GM12891 (cell line): Measurements from ENCODE around the gene ARHGAP15.

Experiments used
- PAX5 ChIP-seq: IDR thresholded peaks from 2 replicates; pipeline ENCODE4 v1.6.1; 2011; ENCODE audit warnings: low read length, moderate library complexity, mild to moderate bottlenecking; ENCODE audit not compliant: insufficient read depth, severe bottlenecking
- POLR2A ChIP-seq: IDR thresholded peaks from 2 replicates; pipeline ENCODE4 v1.6.1; 2011; ENCODE audit warnings: low read depth, low read length, control low read depth
- POLR2AphosphoS5 ChIP-seq: IDR thresholded peaks from 2 replicates; pipeline ENCODE4 v1.6.1; 2011; ENCODE audit warnings: low read depth, low read length, control low read depth
- TAF1 ChIP-seq: IDR thresholded peaks from 2 replicates; pipeline ENCODE4 v1.6.1; 2011; ENCODE audit warnings: low read depth, low read length, control low read depth

- TF ChIP-seq TAF1, result no peak
- no peak for TF ChIP-seq POLR2AphosphoS5
- no peak for TF ChIP-seq PAX5
- no peak for TF ChIP-seq POLR2A
These were observed 511.6 kb downstream of the ARHGAP15 start for GRCh38 chr2:143640826-143641225.
